Renal pelvis (tissue), 4 donors: ENCODE data around the gene SPIRE2. TPM values are rescaled to one million over a fixed set of nuclear protein-coding genes. Genes with fewer than 3 reads are reported as not detected.
A peak's percentile ranks its signal among the peaks of the same experiment; 100 is the strongest.
"Not testable (repeated sequence)": the region's sequence is repeated elsewhere in the genome, so short reads cannot be mapped to it uniquely, and the experiment has no call there.

ENCODE experiments used
- DNase-seq: peaks from one replicate; pipeline ENCODE4 v3.0.0-alpha.2; 2013
- polyA plus RNA-seq, 3 donors: library from polyadenylated mRNA; unstranded; fragments of 120-200 nt; gene quantifications; one replicate each; pipeline ENCODE4 v1.2.1, GENCODE V29; 2013; ENCODE audit not compliant: insufficient read length in 3 of 3

Gene SPIRE2
- polyA plus RNA-seq, 3 donors = 10.8 to 18.1 (median 17.5) TPM

DNA sequence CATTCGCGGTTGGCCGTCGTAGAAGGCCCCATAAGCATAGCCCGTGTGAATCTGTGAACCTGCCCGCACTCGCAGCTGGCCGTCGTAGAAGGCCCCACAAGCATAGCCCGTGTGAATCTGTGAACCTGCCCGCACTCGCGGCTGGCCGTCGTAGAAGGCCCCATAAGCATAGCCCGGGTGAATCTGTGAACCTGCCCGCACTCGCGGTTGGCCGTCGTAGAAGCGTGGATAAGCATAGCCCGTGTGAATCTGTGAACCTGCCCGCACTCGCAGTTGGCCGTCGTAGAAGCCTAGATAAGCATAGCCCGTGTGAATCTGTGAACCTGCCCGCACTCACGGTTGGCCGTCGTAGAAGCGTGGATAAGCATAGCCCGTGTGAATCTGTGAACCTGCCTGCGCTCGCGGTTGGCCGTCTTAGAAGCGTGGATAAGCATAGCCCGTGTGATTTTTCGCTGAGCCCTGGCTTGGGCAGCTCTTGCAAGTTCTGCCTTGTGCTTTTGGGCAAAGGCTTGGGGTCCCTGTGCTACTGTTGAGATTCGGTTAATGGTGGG, 6.6 kb downstream of the SPIRE2 start:
- DNase-seq = not testable (repeated sequence)

DNA sequence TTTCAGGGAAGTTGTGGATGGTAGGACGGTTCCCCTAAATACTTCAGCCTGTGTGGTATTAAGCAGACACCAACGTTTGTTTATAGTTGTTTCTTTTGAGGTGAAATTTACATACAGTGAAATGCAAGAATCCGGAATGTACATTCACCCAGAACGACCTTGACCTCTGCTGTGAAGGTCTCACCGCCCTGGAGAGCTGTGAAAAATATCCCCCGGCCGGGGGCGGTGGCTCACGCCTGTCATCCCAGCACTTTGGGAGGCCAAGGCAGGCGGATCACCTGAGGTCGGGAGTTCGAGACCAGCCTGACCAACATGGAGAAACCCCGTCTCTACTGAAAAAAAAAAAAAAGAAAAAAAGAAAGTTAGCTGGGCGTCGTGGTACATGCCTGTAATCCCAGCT, 8.2 kb downstream of the SPIRE2 start:
- DNase-seq = not testable (repeated sequence)

DNA sequence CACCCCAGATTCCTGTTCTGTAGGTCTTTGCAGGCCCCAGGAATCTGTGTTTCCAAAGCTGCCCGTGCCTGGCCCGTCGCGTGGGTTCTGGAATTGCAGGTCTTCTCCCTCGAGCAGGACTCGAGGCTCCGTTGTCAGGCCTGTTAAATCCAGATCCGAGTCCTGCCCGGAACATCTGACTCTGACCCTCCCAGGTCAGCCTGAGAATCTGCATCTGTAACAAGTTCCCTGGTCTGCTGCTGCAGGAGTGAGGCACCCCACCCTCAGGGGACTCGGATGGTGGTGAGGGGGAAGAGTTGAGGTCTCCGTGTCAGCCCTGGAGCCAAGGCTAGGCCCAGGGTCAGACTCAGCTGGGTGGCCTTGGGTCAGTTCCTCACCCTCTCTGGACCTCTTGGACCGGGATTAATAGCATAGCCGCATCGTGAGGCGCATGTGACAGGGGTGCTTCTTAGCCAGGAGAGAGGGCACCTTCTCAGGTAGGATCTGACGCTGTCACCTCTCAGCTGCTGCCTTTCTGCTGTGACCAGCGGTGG, 8.8 kb downstream of the SPIRE2 start:
- DNase-seq = no peak

DNA sequence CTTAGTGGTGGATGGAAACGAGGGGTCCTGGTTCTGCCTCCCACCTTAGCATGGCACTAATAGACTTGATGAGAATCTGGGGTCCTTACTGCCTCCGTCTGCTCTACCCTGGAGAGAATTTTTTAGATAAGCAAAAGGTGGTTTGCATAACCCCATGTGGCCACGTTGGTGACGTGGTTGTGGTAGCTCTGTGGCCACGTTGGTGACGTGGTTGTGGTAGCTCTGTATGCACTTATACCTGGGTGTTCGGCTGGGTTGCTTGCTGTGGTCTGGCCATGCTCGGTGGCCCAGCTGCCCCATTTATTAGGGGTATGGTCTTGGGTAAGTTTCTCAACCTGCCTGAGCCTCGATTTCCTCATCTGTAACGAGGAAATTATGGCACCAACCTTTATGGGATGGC, 13.0 kb downstream of the SPIRE2 start:
- DNase-seq = no peak

DNA sequence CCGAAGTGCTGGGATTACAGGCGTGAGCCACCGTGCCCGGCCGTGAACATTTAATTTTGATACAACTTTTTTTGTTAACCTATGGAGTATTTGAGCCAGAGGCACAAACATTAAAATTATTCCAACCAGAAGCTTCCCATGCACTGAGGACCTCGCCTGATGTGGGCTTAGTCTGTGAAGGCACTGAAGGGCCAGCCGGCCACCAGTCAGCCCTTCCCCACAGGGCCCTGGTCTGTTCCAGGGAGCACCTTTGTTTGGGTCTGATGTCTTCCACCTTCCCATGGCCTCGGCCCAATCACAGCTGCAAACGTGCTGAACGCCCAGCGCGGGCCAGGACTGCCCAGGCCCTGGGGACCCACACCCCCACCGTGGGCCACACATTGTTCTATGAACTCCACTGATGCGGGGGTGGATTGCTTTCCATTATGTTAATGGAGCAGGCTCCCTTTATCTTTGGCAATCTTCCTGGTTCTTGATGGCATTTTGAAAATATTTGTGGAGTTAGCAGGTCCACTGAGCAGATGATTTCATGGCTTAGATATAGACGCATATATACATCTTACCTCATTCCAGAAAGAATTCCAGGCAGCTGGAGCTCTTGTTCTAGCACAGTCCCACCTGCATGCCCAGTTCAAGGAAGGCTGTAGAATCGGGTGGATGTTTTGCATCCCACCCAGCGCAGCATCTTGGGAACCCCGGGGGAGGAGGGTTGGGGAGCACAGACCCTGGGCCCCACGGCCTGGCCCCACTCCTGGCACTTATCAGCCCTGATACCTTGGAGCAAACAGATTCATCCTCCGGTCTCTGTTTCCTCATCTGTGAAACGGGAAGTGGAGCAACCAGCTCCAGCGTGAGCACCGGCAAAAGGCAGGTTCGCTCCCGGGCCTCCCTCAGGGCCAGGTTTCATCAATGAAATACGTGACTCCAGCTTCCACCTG, 14.5 kb downstream of the SPIRE2 start:
- peak; percentile 69 for DNase-seq

DNA sequence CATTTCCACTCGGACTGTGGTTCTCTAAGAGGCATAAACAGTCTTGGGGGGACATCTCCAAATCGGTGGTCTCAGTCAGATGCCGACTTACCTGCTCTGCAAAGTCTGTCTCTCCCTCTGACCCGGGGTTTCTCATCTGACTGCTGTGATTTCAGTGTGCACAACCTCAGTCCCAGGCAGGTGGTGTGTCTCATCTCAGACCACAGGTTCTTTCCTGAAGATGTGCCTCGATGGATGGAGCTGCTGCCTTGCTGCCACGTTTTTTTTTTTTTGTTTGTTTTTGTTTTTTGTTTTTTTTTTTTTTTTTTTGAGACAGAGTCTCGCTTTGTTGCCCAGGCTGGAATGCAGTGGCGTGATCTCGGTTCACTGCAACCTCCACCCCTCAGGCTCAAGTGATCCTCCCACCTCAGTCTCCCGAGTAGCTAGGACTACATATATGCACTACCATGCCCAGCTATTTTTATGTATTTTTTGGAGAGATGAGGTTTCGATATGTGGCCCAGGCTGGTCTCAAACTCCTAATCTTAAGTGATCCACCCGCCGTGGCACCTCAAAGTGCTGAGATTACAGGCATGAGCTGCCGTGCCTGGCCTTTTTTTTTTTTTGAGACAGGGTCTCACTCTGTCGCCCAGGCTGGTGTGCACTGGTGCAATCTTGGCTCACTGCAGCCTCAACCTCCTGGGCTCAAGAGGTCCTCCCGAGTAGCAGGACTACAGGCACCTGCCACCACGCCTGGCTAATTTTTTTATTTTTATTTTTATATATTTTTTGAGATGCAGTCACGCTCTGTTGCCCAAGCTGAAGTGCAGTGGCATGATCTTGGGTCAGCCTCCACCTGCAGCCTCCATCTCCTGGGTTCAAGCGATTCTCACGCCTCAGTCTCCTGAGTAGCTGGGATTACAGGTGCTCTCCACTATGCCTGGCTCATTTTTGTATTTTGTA, 15.4 kb downstream of the SPIRE2 start:
- no peak for DNase-seq

GRCh38 chr16:89844739-89845339, 16.6 kb downstream of the SPIRE2 start:
- no peak for DNase-seq

DNA sequence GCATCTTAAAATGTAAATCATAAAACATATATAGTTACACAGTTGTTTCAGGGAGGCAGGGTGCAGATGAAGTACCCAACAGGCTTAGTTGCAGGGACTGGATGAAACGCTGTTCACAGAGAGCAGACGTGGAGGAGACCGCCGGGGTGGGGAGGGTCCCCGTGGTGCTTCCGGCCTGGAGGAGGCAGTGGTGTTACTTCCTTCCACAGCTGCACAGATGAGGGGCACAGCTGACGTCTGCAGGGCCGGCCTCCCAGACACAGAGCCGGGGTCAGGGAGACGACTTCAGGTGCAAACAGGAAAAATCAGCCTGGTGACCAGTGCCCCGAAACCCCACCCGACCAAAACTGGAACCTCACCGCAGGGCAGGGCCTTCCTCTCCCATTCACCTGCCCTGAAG, 17.1 kb downstream of the SPIRE2 start:
- DNase-seq = no peak

DNA sequence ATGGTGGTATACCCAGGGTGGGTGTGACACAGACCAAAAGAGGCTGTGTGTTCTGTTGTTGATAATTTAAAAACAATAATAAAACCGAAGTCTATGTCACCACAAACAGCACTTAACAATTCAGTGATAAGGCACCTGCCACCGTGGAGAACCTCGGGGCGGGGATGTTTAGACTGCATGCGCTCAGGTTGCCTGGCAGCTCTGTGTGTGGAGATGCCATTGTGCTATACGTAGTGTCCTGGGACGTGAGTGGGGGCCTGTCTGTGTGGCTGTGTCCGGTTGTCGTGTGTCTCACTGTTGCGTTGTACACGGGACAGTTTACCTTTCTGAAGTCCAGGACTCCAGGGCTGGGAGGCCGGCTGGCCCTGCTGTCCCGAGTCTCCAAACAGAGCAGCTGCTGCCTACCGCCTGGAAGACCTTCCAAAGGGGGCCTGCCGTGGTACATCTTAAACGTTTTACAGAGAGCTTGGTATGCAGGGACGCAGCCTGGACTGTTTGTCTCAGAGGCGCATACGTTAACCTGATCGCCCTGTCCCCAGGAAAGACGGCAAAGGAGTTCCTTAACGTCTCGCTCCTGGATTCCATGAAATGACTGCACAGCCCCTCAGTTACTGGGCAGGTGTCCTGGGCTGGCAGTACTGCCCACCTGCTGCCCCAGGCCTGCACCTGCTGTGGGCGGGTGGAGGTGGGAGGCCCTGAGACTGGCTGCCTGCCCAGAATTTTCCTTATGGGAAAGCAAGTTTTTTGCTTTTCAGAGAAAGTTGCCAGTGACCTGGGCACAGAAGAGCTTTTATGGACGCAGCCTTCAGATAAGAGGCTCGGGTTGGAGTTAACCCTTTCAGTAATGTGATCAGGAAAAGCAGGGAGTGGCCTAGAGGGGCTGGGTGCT, 19.0 kb downstream of the SPIRE2 start:
- no peak for DNase-seq

DNA sequence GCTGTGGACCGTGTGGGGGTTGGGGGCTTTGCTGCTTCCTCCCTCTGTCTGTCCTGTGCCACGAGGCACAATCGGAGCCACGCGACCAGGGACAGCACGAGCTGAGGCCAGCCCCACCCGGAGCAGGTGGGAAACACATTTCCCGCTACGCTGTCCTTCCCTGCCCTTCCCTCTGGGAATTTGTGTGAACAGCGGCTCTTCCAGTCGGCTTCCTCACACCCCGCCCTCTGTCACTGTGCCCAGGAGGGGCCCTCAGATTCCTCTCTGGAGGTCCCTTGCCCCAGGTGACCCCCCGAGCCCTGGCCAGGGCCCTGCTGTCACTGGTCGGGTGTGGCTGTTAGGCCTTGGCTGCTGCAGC, 19.6 kb downstream of the SPIRE2 start:
- DNase-seq = no peak

GRCh38 chr16:89848974-89849373, 20.7 kb downstream of the SPIRE2 start:
- no peak for DNase-seq

- no peak for DNase-seq
Measured at GRCh38 chr16:89853306-89853993, 25.2 kb downstream of the SPIRE2 start.

DNA sequence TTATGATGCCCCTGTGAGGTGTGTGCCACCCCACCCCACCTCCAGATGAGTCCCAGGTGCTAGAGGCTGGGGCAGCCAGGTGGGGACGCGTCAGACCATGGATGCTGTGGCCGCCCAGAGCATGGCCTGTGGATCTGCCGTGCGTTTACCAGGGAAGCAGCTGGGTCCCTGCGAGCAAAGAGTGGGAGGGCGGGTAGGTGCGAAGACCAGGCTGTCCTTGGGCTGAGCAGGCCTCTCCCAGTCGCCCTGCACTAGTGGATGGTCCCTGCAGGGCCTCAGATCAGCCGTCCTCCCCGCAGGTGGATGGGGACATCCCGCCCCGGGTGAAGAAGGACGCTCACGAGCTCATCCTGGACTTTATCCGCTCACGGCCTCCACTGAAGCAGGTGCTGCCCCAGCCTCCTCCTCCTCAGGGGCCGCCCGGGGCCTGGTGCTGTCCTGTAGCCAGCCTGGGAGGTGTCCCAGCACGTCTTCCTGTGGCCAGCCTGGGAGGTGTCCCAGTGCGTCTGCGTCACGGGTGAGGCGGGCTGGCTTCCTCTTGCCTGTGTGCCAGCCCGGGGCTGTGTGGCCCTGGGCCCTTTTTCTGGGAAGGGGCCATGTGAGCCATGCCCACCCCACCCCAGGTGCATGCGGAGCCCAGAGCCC, 27.1 kb downstream of the SPIRE2 start:
- DNase-seq = no peak

DNA sequence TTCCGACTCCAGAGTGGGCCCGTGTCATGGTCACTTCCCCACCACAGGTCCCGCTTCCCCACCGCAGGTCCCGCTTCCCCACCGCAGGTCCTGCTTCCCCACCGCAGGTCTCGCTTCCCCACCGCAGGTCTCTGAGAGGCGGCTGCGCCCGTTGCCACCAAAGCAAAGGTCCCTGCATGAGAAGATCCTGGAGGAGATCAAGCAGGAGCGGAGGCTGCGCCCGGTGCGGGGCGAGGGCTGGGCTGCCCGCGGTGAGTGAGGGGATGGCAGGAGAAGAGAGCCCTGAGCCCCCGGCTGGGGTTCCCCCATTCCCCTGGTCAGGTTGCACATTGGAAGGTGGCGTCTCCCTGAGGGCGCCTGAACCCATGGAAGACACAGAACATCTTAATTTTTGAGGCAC, 27.7 kb downstream of the SPIRE2 start:
- no peak for DNase-seq

DNA sequence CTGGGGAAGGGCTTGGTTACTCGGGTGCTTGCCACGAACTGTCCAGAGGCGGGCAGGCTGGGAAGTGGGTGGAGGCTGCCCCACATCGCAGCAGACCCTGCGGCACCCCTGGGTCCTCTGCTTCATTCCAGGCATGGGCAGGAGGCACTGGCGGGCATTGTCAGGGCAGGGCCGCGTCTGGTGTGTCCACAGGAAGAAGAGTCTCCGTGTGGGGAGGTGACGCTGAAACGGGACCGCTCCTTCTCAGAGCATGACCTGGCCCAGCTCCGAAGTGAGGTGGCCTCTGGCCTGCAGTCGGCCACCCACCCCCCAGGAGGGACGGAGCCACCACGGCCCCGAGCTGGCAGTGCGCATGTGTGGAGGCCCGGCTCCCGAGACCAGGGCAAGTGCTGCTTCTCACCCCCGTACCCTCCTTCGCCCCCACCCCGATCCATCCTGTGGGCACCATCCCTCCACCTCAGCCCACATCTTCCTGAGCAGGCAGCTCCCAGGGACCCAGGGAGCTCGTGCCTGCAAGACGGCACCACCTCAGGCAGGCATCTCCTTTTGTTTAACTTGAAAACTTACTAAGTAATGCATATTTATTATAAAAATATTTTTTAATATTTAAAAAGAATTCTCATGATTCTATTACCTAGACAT, 30.8 kb downstream of the SPIRE2 start:
- no peak for DNase-seq

DNA sequence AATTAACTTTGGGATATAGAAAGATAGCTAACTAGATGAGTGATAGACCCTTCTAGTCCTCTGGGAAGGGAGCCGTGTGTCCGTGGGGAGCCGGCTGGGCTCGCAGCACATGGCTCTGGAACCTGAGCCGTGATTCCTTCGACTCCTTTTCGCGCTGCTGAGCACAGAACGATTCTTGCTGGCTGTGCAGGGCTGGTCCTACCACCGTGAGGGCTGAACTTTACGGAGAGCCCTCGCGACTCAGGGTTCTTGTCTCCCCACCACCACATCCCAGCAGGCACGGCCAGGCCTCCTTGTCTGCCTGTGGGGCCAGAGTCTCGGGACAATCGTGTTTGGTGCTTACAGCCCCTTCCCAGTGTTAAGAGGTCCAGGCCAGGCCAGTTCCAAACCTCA, 31.3 kb downstream of the SPIRE2 start:
- DNase-seq = no peak

DNA sequence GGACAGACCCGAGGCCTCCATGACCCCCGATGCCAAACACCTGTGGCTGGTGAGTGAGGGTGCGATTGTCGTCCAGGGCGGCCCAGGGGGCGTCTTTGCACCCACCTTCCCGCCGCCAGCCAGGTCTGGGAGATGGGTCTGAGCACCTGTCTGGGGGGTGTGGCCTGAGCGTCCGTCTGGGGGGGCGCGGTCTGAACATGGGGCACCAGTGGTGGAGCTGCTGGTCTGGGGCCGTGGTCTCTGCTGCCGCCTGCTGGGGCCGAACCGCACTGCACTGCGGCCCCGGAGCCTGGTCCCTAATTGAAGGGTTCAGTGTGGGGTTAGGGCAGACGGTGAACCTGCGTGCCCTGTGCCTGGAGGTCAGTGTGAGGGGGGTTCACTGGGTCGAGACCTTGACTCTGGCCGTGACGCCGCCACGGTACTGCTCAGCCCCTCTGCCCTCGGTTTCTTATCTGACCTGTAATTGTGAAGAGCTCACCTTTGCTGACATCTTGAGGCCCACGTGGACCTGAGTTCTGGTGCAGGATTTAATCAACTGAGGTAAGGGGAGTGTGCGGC, 32.6 kb downstream of the SPIRE2 start:
- no peak for DNase-seq

- no peak for DNase-seq
Measured at GRCh38 chr16:89861648-89862047, 33.4 kb downstream of the SPIRE2 start.

DNA sequence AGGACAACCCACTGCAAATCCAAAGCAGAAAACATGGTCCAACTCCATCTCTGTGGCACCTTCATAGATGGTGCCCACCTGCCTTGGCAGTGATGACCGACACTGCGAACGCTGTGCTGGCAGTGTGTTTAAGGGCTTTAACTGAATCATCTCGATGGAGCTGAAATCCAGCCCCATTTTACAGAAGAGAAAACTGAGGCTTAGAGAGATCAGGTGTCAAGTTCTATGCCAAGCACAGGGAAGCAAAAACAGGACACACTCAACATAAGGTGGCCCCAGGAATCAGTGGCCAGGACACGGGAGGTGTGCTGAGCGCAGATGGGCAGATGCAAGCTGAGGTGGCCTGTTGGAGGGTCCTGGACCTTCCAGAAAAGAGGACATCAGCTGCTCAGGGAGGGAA, 34.5 kb downstream of the SPIRE2 start:
- no peak for DNase-seq
